Neural progenitor cell (in vitro differentiated cells): ENCODE measurements around the gene TMCC1.

Experiments
- CTCF ChIP-seq: fragments of 200-600 bp; sonication (generic); IDR thresholded peaks from 2 replicates; pipeline ENCODE4 v1.5.1; 2017; ENCODE audit warnings: antibody characterized with exemption, mild to moderate bottlenecking
- EZH2 ChIP-seq: fragments of 200-600 bp; sonication (generic); IDR thresholded peaks from 2 replicates; pipeline ENCODE4 v1.6.1; 2017; ENCODE audit warnings: antibody characterized with exemption, mild to moderate bottlenecking, moderate library complexity
- EZH2phosphoT487 ChIP-seq: fragments of 200-600 bp; sonication (generic); IDR thresholded peaks from 2 replicates; pipeline ENCODE4 v1.6.1; 2017; ENCODE audit warnings: antibody characterized with exemption

- TF ChIP-seq CTCF (no peak), EZH2phosphoT487 (no peak), EZH2 (no peak)
Observed at GRCh38 chr3:129793319-129793718, 100.2 kb downstream of the TMCC1 start.
